B cell (primary cell): ENCODE data around the gene PHIP. TPM values are rescaled to one million over a fixed set of nuclear protein-coding genes. Genes with fewer than 3 reads are reported as not detected.
"Not testable (repeated sequence)": the region's sequence is repeated elsewhere in the genome, so short reads cannot be mapped to it uniquely, and the experiment has no call there.

ENCODE experiments used
- ATAC-seq: fragments of 200-7000 bp; cut with Tn5 transposase; one replicate; pipeline ENCODE4 v1.10.0; 2021; ENCODE audit warnings: low read depth, mild to moderate bottlenecking, moderate number of reproducible peaks, moderate library complexity
- CTCF ChIA-PET: fragments of 350-600 bp; sonication (Branson Sonifier 250); formaldehyde crosslinking; loops from one replicate; lab custom pipeline; 2021; ENCODE audit warnings: antibody characterized with exemption, inconsistent platforms; lab: Charles Lee
- POLR2A ChIA-PET: fragments of 350-600 bp; sonication (Branson Sonifier 250); formaldehyde crosslinking; loops from one replicate; lab custom pipeline; 2021; ENCODE audit warnings: antibody characterized with exemption; lab: Charles Lee
- DNase-seq: peaks from one replicate; pipeline ENCODE4 v3.0.0; 2013
- H2AFZ ChIP-seq: 2 replicates; pipeline ENCODE4 v1.6.1; 2012; ENCODE audit warnings: mild to moderate bottlenecking, low read depth, low read length; ENCODE audit not compliant: insufficient read depth, poor library complexity, severe bottlenecking
- H3K27ac ChIP-seq, 2 donors: 1 replicate in 1 of 2; 2 replicates in 1 of 2; pipeline ENCODE4 v1.5.1; 2012 to 2013; ENCODE audit warnings: low read length in 2 of 2, mild to moderate bottlenecking in 2 of 2, moderate library complexity in 1 of 2
- H3K27me3 ChIP-seq, 4 experiments: fragments of 200-600 bp in 1 of 4; sonication (generic) in 1 of 4; replicated peaks in 1 of 4; 1 replicate in 2 of 4; 2 replicates in 2 of 4; pipeline versions ENCODE4 v1.6.1 to v1.7.0; 2013 to 2016; ENCODE audit warnings: low read length in 3 of 4, mild to moderate bottlenecking in 2 of 4, mixed read lengths in 1 of 4, moderate library complexity in 1 of 4; ENCODE audit not compliant: insufficient read depth in 4 of 4, control insufficient read depth in 3 of 4; ENCODE audit errors: control extremely low read depth in 1 of 4
- H3K36me3 ChIP-seq, 2 experiments: replicated peaks in 1 of 2; 1 replicate in 1 of 2; 2 replicates in 1 of 2; pipeline versions ENCODE4 v1.6.1 to v1.7.1; 2013; ENCODE audit warnings: low read length in 1 of 2; ENCODE audit not compliant: insufficient read depth in 2 of 2, control insufficient read depth in 1 of 2; ENCODE audit errors: control extremely low read depth in 1 of 2, extremely low read depth in 1 of 2
- H3K4me1 ChIP-seq, 2 donors: fragments of 200-600 bp in 1 of 2; sonication (generic) in 1 of 2; 1 replicate in 1 of 2; 2 replicates in 1 of 2; pipeline versions ENCODE4 v1.5.1 to v1.6.1; 2013 to 2017; ENCODE audit warnings: low read length in 2 of 2; ENCODE audit not compliant: control insufficient read depth in 2 of 2, insufficient read depth in 2 of 2
- H3K4me2 ChIP-seq: replicated peaks from 2 replicates; pipeline ENCODE3; 2012; ENCODE audit warnings: mild to moderate bottlenecking, low read depth, low read length; ENCODE audit not compliant: poor library complexity, severe bottlenecking
- H3K4me3 ChIP-seq, 5 experiments: fragments of 200-600 bp in 1 of 5; sonication (generic) in 1 of 5; 1 replicate in 3 of 5; 2 replicates in 2 of 5; pipeline versions ENCODE4 v1.5.1 to v1.7.0; 2011 to 2016; ENCODE audit warnings: low read length in 4 of 5, mild to moderate bottlenecking in 4 of 5, low read depth in 2 of 5, control low read depth in 1 of 5, moderate library complexity in 1 of 5; ENCODE audit not compliant: insufficient read depth in 1 of 5; ENCODE audit errors: control extremely low read depth in 1 of 5, extremely low read depth in 1 of 5
- H3K79me2 ChIP-seq: fragments of 200-600 bp; sonication (generic); one replicate; pipeline ENCODE4 v1.6.0; 2016; ENCODE audit warnings: low read length; ENCODE audit not compliant: control insufficient read depth, insufficient read depth
- H3K9ac ChIP-seq: fragments of 200-600 bp; sonication (generic); 2 replicates; pipeline ENCODE4 v1.6.1; 2017; ENCODE audit warnings: mild to moderate bottlenecking, low read length, moderate library complexity
- H3K9me3 ChIP-seq, 3 donors: one replicate each; pipeline versions ENCODE4 v1.6.1 to v1.7.1; 2013; ENCODE audit warnings: low read length in 2 of 3; ENCODE audit not compliant: control insufficient read depth in 2 of 3, insufficient read depth in 1 of 3; ENCODE audit errors: control extremely low read depth in 1 of 3
- H4K20me1 ChIP-seq: 2 replicates; pipeline ENCODE4 v1.6.0; 2012; ENCODE audit warnings: mild to moderate bottlenecking, low read length; ENCODE audit not compliant: insufficient read depth, control insufficient read depth, poor library complexity, severe bottlenecking
- H3K27ac Mint-ChIP-seq: one replicate; pipeline ENCODE4 v1.8.0; 2021; ENCODE audit warnings: mixed read lengths
- H3K27me3 Mint-ChIP-seq: one replicate; pipeline ENCODE4 v1.8.0; 2021; ENCODE audit warnings: mixed read lengths
- H3K4me1 Mint-ChIP-seq: one replicate; pipeline ENCODE4 v1.8.0; 2021; ENCODE audit warnings: mixed read lengths
- H3K4me3 Mint-ChIP-seq: one replicate; pipeline ENCODE4 v1.8.0; 2021; ENCODE audit warnings: mixed read lengths
- H3K9me3 Mint-ChIP-seq: one replicate; pipeline ENCODE4 v1.8.0; 2022; ENCODE audit warnings: mixed read lengths; ENCODE audit not compliant: insufficient read depth
- EZH2 ChIP-seq: IDR thresholded peaks from 2 replicates; pipeline ENCODE4 v1.6.1; 2012; ENCODE audit warnings: borderline replicate concordance, low read depth, mild to moderate bottlenecking, moderate library complexity, low read length; ENCODE audit not compliant: insufficient read depth, poor library complexity, severe bottlenecking
- WGBS: methylation state at CpG from one replicate; pipeline ENCODE4 v1.1.5; 2013; ENCODE audit warnings: missing lambda C conversion rate; ENCODE audit not compliant: insufficient coverage; 5-methylcytosine and 5-hydroxymethylcytosine counted together
- intact Hi-C: fragments of 100-400 bp; cut with micrococcal nuclease; formaldehyde crosslinking; loops from one replicate; pipeline ENCODE4 v1.10.0; 2022
- polyA plus RNA-seq: library from polyadenylated mRNA; depleted of rRNA; stranded (reverse); fragments of >200 nt; gene quantifications from 2 replicates; pipeline ENCODE4 v1.2.3, GENCODE V29; 2012
- total RNA-seq, 2 donors: library from RNA; stranded (reverse); fragments of 120-200 nt in 1 of 2; gene quantifications; 1 replicate in 1 of 2; 2 replicates in 1 of 2; pipeline versions ENCODE4 v1.2.3 to v1.2.4, GENCODE V29; 2013 to 2022
- TF ChIP-seq, protein P1 (sequence below): fragments of 200-600 bp; IDR thresholded peaks from one replicate; pipeline ENCODE4 v1.8.0; 2022; ENCODE audit warnings: antibody characterized with exemption, mild to moderate bottlenecking

Gene PHIP
- total and polyA plus RNA-seq, 2 donors (not counting 1 experiment from before 2014, with no cell fraction given): 7.4 to 52.7 TPM

DNA sequence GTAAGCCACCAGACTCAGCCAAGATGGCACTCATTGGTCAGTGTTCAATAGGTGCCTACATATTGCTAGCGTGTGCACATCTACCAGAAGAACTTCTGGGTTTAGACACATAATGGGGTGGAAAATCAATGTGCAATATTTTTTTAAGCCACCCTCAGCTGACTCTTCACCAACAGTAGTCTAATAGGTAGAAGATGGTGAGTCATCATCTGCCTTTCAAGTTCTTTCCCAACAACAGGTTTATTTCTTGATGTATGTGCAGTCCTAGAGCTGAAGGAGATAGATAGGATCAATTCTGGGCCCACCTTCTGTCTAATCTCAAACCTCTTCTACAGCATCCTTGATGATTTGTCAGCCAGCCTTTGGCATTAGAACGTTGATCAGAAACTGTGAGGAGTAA, 169.4 kb downstream of the PHIP start:
- Histone ChIP-seq H3K27me3 (peaks cover 0 to 21% (median 8%) of the 10 kb centered on the region in 4 experiments), H4K20me1 (no peaks in the 10 kb centered on the region), H3K4me2 (no peak overlapping the region), H3K9ac (no peak overlapping the region), H3K79me2 (no peaks in the 10 kb centered on the region), H3K36me3 (no peaks in the 10 kb centered on the region), H3K9me3 (no peaks in the 10 kb centered on the region), H3K27ac (no peak overlapping the region), H3K4me1 (peaks cover 9% of the 10 kb centered on the region in 2 donors), H2AFZ (no peak overlapping the region), H3K4me3 (no peak overlapping the region)
- Mint-ChIP-seq H3K9me3 (no peaks in the 10 kb centered on the region), H3K4me3 (no peak overlapping the region), H3K27me3 (peaks cover 30% of the 10 kb centered on the region), H3K4me1 (peaks cover 19% of the 10 kb centered on the region), H3K27ac (no peak overlapping the region)
- DNase-seq: no peak
- TF ChIP-seq EZH2: no peak
- TF ChIP-seq, protein P1, sequence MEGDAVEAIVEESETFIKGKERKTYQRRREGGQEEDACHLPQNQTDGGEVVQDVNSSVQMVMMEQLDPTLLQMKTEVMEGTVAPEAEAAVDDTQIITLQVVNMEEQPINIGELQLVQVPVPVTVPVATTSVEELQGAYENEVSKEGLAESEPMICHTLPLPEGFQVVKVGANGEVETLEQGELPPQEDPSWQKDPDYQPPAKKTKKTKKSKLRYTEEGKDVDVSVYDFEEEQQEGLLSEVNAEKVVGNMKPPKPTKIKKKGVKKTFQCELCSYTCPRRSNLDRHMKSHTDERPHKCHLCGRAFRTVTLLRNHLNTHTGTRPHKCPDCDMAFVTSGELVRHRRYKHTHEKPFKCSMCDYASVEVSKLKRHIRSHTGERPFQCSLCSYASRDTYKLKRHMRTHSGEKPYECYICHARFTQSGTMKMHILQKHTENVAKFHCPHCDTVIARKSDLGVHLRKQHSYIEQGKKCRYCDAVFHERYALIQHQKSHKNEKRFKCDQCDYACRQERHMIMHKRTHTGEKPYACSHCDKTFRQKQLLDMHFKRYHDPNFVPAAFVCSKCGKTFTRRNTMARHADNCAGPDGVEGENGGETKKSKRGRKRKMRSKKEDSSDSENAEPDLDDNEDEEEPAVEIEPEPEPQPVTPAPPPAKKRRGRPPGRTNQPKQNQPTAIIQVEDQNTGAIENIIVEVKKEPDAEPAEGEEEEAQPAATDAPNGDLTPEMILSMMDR: no peak
- intact Hi-C loops: no loop called here
- ChIA-PET POLR2A (no interaction called here), CTCF (no interaction called here)
- no peak for ATAC-seq
- no CpG with 5 or more reads among the region's 2 CpGs for WGBS

DNA sequence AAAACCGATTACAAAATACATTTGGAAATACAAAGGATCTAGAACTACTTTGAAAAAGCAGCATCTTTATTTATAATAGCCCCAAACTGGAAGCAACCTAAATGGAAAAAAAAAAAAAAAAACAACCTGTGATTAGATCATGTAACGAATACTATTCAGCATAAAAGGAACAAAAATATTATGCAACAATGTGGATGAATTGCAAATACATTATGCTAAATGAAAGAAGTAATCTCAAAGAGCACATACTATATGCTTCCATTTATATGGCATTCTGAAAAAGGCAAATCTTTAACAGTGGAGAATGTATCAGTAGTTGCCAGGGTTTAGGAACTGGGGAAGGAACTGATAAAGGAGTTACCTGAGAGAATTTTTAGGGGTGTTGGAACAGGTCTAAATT, 181.8 kb downstream of the PHIP start:
- H3K4me2 ChIP-seq: no peak overlapping the region
- H3K9me3 Mint-ChIP-seq: no peaks in the 10 kb centered on the region
- H3K79me2 ChIP-seq: no peaks in the 10 kb centered on the region
- CTCF ChIA-PET: no interaction called here
- no peak for DNase-seq
- H3K27me3 ChIP-seq: no peaks in the 10 kb centered on the region
- no peaks in the 10 kb centered on the region for H3K4me1 ChIP-seq
- no peak for TF ChIP-seq EZH2
- TF ChIP-seq, protein P1: no peak
- intact Hi-C loops: no loop called here
- no peaks in the 10 kb centered on the region for H4K20me1 ChIP-seq
- H3K27ac Mint-ChIP-seq: no peak overlapping the region
- H3K9me3 ChIP-seq: no peaks in the 10 kb centered on the region
- H3K27me3 Mint-ChIP-seq: no peaks in the 10 kb centered on the region
- ATAC-seq: no peak
- no peak overlapping the region for H3K27ac ChIP-seq
- H3K4me3 Mint-ChIP-seq: no peak overlapping the region
- no peak overlapping the region for H2AFZ ChIP-seq
- no peak overlapping the region for H3K9ac ChIP-seq
- WGBS: no CpG with 5 or more reads among the region's 2 CpGs
- H3K36me3 ChIP-seq: no peaks in the 10 kb centered on the region
- POLR2A ChIA-PET: no interaction called here
- H3K4me1 Mint-ChIP-seq: no peaks in the 10 kb centered on the region
- no peak overlapping the region for H3K4me3 ChIP-seq

DNA sequence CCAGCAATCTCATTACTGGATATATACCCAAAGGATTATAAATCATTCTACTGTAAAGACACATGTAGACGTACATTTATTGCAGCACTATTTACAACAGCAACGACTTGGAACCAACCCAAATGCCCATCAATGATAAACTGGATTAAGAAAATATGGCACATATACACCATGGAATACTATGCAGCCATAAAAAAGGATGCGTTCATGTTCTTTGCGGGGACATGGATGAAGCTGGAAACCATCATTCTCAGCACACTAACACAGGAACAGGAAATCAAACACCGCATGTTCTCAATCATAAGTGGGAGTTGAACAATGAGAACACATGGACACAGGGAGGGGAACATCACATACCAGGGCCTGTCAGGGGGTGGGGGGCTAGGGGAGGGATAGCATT, 188.2 kb downstream of the PHIP start:
- H3K4me2 ChIP-seq, DNase-seq, H3K4me1 ChIP-seq, H3K4me3 ChIP-seq, H2AFZ ChIP-seq, H3K9ac ChIP-seq, H3K79me2 ChIP-seq, H3K4me1 Mint-ChIP-seq, H3K4me3 Mint-ChIP-seq, ATAC-seq, H3K36me3 ChIP-seq, H3K27me3 Mint-ChIP-seq, H4K20me1 ChIP-seq, H3K27me3 ChIP-seq, H3K9me3 Mint-ChIP-seq, CTCF ChIA-PET, H3K9me3 ChIP-seq, POLR2A ChIA-PET, intact Hi-C loops, H3K27ac ChIP-seq, H3K27ac Mint-ChIP-seq: not testable (repeated sequence)
- WGBS: no CpG with 5 or more reads among the region's 5 CpGs
